Stimulated activated CD4-positive, alpha-beta T cell treated with anti-CD3 and anti-CD28 coated beads, Interleukin-1b, Interleukin-23, amount 100 ng/mL, for 48 hours (primary cell): Measurements from ENCODE around the gene CCND2.

Source experiments
- DNase-seq: peaks from one replicate; pipeline ENCODE4 v3.0.0-alpha.2; 2020

The CCND2 gene

DNA sequence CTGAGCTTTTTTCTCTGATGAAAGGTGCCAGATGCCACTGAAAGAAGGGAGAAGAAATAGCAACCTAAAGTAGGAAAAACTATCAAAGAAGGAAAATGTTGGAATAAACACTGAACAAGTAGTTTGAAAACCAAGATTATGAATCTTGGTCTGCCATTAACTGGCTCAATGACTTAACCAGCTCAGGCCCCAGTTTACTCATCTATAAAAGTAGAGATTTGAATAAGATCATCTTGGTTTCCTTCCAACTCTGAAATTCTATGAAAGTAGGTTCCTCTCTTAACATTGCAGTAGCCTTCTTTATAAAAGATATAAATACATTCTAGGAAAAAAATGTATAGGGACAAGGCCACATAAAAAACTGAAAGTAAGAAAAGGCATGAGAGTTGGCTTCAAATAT, 16.1 kb upstream of the CCND2 start:
- DNase-seq = no peak

DNA sequence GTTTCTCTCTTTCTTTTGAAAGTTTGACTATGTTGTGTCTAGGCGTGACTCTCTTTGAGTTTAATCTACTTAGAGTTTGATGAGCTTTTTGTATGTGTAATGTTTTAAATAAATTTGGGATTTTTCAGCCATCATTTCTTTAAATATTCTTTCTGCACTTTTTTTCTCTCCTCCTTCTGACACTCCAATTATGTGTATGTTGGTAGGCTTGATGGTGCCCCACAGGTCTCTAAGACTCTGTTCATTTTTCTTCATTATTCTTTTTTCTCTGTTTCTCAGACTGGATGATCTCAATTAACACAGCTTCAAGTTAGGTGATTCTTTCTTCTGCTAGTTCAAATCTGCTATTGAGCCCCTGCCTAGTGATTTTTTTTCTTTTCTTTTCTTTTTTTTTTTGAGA, 14.5 kb upstream of the CCND2 start:
- DNase-seq = no peak

DNA sequence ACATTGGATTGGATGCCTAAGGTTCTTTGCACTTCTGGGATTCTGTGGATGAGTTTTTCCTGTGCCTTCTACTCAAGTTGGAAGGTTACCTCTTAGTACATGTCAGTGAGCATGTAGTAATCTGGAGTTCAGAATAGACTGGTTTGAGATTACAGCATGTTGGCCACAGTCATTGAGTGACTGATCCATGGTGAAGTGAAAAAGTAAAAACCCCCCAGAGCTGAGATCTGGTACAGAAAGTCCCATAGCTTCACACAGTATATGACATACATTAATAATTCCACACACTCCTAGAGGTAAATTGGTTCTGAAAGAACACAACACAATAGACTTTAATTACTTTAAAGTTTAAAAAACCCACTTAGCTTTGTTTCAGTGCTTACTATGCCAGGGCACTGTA, 11.9 kb upstream of the CCND2 start:
- no peak for DNase-seq

DNA sequence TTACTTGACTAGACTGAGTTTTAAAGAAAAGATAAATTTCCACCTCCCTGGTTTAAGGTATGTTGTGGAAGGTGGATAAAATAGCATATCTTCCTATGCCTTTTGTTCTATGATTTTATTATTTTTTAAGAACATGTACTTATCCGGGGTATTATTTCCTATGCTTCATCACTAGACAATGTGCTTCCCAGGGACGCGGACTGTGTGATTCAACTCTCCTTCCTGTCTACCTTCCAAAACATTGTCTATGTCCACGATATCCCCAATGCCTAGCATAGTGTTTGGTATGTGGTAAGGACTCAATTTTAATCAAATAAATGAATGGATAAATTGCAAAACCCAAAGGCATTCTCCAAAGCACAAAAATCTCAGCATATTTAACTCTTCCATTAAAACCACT, 8.3 kb upstream of the CCND2 start:
- no peak for DNase-seq

DNA sequence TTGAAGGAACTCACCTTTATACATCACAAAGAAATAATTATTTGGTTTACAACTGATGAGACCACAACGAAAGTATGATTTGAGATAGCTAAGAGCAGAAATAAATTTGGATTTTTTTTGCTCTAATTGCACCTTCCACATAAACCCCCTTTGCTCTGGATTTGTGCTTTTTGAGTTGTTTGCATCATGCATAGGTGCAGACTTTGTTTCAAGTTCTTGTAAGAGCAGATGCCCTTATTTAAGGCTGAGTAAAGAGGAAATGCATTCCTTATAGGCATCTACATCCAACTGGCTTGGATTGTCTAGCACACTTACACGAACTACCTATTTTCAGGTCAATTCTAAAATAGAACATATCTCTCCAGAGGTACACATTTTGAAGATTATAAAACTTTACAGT, 6.6 kb upstream of the CCND2 start:
- no peak for DNase-seq

DNA sequence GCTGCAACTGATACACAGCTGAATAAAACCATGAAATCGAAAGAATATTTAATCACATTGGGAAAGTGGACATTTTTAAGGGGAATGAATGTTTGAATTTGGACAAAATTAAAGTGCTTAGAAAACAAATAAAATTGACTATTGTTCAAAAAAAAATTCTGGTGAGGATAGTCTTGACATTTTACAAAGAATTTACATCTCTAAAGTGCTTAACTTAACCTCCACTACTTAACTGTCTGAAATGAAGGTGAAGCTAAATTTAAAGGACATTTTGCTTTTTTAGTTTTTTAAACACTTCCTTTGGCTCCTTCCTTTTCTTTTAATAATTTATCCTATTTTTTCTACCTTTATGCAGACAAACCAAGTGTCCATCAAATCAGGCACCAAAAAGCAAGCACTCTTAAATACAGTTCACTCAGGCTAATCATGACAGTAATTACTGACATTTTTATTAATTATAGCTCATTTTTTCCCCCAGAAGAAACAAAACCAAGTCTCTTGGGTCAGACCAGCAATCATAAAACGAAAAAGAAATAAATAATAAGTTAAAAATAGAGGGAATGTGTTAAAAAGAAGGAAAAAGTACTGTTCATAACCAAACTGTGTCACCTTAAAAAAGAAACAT, 5.7 kb upstream of the CCND2 start:
- DNase-seq = no peak

DNA sequence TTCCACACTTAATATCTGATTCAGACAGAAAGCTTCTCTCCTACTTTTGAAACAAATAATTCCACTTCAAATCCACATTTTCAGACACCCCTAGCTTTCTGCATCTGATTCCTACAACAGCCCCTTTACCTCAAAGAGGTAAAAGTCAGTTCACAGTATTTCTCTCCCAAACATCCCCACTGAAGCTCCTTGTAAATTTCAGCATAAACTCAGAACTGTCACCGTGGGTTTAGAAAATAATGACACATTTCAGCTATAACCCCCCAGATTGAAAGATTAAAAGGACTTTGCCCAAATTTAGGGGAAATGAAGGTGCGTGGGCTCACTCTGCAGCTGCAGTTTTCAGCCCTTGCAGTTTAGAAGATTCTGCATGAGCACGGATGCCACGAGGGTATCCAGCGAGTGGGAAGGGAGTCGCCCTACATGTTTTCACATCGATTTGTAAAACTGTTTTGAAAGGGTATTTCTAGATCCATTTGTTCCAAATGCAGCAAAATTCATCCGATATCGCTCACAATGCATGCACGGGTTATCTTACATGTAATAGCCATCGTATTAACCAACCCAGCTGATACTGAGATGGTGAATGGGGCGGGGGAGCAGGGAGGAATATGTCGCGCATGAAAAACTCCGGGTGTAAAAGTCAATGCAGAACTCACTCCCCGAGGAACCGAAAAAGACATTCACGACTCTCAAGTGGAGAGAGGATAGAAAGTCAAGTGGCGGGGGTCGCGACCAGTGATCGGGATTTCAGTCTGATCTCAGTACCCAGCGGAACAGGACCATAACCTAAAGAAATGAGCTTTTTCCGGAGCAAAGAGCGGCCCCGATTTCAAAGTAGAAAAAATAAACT, 5.0 kb upstream of the CCND2 start:
- no peak for DNase-seq

DNA sequence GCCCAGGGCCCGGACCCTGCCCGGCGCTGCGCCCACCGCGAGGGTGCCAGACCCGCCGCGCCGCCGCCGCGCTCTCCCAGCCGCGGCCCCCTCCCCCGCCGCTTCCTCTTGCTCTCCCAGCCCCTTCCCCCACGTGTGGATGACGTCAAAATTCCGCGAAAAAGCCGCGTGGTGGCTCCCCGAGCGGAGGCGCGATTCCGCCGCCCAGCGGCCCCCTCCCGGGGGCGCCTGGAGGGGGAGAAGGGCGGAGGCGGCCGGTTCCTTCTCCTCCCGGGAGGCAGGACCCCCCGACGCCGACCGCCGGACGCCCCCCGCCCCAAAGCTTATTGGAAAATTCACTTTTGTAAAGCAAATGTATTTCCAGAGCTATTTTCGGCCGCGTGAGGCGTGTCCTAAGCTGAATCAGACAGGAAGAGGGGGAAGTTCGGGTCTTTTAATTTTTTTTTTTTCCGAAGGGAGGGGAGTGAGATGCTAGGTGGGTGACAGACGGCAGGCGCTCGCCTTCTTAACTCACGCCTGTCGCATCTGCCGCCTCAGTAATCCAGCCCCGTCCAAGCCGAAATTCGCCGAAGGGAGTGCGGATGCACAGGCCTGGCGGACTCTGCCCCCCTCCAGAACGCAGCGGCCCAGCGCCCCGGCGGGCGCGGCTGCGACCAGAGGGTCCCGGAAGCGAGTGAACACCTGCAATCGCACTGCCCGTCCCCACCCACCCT, 4.1 kb upstream of the CCND2 start:
- DNase-seq = peak; percentile 93

DNA sequence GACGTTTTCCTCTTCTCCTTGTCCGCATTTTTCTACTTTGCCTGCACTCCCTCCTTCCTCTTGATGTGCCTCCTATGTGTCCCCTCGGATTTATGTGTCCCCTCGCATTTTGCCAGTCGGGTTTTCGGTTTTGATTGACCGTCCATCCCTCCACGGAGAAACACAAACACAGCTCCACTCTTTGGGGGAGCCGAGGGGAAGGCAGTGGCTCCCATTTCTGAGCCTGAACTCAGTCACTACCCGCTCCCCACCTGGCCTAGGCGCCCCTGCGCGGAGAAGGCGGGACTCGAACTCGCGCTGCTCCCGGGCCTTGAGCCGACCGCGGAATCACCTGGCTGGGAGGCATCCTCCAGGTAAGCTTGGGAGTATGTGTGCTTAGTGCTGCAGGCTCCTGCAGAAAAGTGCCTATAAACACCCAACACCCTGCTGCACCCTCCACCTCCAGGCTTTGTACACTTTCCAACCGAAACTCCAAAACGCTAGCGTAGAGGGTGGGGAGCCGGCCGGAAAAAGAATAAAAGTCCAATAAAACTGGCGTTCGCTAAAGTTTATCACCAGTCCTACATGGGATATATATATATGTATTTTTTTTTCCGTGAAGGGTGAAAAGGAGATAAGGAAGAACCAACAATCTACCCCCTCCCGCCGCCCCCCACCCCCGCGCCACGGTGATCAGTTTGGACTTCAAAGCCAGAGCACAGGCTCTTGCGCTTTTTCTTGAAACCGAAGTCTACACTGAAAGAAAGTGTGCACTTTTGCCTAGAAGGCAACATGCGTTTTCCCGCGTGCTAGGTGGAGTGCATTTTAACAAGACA, 3.3 kb upstream of the CCND2 start:
- peak; percentile 64 for DNase-seq

DNA sequence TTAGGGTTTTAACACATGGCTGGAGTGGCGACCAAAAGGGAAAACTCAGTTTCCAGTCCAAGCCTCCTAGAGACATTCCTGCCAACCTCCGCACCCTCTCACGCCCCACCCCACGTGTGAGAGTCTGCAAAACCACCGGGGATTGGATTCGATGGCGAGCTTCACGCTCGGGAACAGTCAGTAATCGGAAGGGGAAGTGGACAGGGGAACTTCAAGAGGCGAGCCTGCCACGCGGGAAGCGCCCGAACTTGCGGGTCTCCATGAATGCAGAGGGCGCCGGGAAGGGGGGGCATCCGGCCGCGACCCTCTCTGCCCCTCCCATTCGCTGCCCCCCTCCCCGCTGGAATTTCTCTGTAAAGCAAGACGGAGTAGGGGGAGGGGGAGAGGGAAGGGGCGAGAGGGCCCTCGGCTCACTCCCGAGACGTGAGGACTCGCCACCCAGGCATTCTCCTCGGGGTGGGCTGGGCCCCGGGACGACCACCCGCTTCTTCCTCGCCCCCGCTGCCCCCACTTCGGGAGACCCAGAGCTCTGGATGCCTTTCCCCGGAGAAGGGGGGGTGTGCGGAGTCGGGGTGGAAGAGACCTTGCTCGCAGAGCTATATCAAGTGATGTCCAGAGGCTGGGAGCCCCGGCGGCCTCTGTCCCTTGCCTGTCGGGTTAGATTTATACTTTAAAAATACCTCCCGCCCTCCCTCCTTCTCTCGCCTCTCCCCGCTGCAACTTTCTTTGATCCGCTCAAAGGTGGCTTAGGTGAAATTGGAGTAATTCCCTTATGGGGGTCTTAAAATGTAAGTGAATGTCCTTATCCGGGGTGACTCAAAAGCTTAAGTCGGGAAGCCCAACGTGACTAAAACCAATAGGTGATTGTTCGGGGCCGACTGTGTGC, 2.5 kb upstream of the CCND2 start:
- DNase-seq = peak; percentile 61

DNA sequence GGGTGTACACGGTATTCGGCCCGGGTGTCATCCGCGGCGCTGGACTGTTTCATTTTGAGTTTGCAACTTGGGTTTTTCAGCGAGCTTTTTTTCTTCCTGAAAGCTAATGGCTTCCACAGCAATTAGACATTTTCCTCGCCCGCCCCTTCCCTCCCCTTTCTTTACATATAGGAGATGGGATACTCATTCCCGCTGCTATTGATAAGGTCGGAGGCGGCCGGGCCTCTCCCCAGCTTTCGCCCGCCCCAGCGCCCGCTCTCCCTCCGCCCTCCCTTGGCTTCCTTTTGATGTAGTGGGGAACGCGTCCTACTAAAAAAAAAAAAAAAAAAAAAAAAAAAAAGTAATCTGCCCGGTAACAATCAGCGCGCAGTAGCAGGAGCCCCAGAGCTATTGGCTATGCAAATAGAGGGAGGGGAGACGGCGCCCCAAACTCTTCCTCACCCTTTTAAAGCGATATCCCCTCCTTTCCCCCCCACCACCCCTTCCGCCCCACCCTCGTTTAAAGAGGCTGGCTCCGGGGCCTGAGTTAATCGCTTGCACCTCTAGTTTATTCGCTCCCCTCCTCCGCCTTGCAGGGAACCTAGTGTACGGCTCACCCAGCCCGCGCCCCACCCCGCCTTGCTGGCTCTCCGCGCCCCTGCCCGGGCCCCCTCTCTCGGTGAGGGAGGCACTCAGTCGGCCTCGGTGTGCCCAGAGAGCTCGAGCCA, 1.7 kb upstream of the CCND2 start:
- DNase-seq = peak; percentile 93

DNA sequence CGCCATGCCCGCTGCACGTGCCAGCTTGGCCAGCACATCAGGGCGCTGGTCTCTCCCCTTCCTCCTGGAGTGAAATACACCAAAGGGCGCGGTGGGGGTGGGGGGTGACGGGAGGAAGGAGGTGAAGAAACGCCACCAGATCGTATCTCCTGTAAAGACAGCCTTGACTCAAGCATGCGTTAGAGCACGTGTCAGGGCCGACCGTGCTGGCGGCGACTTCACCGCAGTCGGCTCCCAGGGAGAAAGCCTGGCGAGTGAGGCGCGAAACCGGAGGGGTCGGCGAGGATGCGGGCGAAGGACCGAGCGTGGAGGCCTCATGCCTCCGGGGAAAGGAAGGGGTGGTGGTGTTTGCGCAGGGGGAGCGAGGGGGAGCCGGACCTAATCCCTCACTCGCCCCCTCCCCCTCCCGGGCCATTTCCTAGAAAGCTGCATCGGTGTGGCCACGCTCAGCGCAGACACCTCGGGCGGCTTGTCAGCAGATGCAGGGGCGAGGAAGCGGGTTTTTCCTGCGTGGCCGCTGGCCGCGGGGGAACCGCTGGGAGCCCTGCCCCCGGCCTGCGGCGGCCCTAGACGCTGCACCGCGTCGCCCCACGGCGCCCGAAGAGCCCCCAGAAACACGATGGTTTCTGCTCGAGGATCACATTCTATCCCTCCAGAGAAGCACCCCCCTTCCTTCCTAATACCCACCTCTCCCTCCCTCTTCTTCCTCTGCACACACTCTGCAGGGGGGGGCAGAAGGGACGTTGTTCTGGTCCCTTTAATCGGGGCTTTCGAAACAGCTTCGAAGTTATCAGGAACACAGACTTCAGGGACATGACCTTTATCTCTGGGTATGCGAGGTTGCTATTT, 914 bp upstream of the CCND2 start:
- DNase-seq = peak; percentile 80

DNA sequence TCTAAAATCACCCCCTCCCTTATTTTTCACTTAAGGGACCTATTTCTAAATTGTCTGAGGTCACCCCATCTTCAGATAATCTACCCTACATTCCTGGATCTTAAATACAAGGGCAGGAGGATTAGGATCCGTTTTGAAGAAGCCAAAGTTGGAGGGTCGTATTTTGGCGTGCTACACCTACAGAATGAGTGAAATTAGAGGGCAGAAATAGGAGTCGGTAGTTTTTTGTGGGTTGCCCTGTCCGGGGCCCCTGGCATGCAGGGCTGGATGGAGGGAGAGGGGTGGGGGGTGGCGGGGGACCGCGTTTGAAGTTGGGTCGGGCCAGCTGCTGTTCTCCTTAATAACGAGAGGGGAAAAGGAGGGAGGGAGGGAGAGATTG, 300 bp upstream of the CCND2 start:
- no peak for DNase-seq

DNA sequence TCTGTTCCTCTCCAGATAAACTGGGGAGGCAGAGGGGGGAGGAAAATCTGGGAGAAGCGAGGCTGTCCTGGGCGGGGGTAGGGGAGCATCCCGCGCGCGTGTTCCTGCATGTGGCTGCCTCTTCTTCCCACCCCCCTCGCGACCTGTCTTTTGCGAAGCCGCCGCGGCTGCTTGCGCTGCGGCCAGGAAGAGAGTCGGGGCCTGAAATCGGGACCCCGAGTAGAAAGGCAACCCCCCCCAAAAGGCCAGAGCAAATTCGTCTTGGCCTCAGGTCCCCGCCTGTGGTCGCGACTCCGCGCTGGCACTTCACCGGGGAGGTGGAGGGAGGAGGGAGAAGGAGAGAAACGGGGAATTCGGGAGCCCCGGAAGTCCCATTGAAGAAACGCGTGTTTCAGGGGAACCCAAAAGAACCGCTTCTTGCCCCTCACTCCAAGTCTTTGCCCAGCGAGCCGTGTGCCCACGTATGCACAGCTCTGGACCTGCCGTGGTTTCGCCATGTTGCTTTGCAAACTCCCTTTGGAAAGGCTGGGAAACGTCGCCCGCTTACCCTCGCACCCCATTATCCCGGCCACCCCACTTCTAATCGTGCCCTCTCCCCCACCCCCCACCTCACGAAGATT, 944 bp downstream of the CCND2 start:
- DNase-seq = no peak

DNA sequence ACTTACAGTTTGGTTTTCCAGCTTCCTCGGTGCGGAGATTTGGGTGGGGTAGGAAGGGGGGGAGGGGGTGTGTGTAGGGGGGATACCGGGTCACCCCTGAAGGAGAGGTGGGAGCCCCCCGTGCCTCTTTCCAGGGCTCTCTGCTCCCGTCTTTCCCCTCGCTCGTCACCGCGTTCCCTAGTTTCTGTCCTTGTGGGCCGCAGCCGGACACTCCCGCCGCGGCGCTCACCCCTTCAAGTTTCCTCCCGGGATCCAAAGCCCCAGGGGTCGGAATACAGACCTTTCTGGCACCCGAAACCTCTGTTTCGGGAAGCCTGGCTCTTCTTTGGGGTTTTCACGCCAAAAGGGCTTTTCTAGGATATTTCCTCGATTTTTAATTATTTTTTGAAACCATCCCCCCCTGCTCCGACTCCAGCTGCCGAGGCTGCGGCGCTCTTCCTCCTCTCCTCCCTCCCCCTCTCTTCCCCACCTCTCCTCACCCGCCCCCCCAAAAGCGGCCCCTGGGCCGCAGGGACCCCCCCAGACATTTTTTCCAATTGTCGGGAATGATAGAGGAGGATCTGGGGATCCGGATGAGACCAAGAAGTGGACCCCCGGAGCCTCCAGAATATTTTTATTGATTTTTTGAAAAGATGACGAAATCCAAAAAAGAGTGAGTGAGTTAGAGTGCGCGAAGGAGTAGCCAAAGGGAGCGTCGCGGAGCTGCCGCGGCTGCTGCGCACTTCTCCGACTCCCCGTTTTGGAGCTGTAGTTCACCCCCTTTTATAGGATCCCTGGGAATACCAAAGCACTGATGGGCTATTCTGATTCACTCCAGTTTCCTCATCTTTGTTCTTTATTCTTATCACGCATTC, 1.7 kb downstream of the CCND2 start:
- no peak for DNase-seq

DNA sequence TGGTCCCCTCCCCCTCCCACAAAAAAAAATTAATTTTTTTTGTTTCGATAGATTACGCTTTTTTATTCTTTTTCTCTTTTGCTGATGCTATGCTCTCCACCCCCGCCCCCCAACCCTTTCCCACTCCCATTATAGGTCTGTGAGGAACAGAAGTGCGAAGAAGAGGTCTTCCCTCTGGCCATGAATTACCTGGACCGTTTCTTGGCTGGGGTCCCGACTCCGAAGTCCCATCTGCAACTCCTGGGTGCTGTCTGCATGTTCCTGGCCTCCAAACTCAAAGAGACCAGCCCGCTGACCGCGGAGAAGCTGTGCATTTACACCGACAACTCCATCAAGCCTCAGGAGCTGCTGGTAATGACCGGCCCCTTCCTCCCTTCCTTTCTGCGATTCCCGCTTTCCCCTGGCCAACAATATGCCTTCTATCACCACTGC, 2.3 kb downstream of the CCND2 start:
- DNase-seq = no peak

DNA sequence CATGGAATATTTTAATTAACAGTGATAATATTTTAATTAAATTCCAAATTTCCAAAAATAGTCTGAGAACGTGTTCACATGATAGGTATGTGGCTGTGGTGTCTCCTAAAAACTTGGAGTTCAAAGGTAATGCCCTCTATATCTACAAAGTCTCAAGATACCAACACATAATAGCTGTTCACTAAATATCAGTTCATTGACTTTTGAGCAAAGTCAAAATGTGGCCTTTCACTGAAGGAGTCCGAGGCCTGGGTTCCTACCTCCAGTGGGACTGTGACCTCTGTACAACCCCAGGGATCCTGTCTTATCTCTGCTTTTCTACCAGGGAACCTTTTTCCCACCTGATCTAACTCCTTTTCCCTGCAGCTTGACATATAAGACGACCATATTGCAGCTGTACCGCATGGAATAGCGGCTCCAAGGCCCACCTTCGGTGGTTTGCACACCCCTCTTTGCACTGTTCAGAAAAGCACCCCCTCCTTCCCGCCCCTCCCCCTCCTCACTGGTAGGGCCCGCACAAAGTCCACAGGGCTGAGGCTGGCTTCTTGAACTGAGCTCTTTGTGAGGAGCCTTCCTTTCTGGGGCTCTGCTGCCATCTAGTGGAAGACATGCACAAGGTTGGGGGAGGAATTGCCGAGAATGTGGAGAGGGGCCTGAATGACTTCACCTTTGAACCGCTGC, 3.1 kb downstream of the CCND2 start:
- DNase-seq = peak; percentile 90

DNA sequence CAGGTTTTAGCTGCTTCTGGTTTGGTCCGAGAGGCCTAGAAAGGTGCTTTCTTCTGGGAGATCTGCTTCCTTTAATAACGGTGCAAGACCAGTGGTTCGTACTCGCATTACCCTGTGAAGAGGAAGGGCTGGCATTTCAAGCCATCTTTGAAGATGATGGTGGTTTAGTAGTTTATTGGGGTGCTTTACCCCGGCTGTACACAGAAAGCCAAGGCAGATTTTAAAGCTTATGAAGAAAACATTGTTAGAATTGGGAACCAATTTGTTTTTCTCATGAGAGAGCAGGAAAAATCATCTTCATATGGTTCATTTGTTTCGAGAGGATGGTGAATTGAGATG, 3.6 kb downstream of the CCND2 start:
- no peak for DNase-seq

DNA sequence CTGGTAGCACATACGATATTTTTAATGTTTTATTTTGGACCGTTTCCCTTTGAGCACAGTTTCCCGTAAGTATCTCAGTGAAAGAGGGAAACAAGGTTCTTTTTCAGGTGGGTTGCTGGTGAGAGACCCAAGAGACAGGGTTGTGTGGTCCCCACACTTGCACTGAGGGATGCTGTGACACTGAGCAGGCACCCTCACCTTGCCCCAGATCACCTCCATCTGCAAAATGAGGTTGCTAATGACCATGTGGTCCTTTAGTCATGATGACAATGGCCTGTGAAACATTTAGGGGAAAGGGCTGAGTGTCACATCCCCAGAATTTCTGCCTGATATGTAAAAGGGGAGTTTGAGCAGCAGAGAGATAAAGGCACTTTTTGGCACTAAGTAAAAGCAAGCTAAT, 4.3 kb downstream of the CCND2 start:
- no peak for DNase-seq
